Neural crest cell (in vitro differentiated cells): Measurements from ENCODE around the gene LZTR1. TPM values are rescaled to one million over a fixed set of nuclear protein-coding genes. Genes with fewer than 3 reads are reported as not detected.
A peak's percentile ranks its signal among the peaks of the same experiment; 100 is the strongest.

Experiments used
- DNase-seq: peaks from one replicate; pipeline ENCODE4 v3.0.0; 2021; ENCODE audit warnings: low read depth, mixed read lengths, low spot score
- H3K27ac Mint-ChIP-seq: one replicate; pipeline ENCODE4 v1.8.0; 2021; ENCODE audit warnings: mild to moderate bottlenecking, mixed read lengths; ENCODE audit not compliant: unreplicated experiment
- H3K27me3 Mint-ChIP-seq: 2 replicates; pipeline ENCODE4 v1.8.0; 2021; ENCODE audit warnings: low read depth, mild to moderate bottlenecking, mixed read lengths
- H3K36me3 Mint-ChIP-seq: 2 replicates; pipeline ENCODE4 v1.8.0; 2021; ENCODE audit warnings: low read depth, mild to moderate bottlenecking, mixed read lengths
- H3K4me1 Mint-ChIP-seq: 2 replicates; pipeline ENCODE4 v1.8.0; 2021; ENCODE audit warnings: mixed read lengths
- H3K4me3 Mint-ChIP-seq: one replicate; pipeline ENCODE4 v1.8.0; 2021; ENCODE audit warnings: mild to moderate bottlenecking, mixed read lengths
- H3K9me3 Mint-ChIP-seq: 2 replicates; pipeline ENCODE4 v1.8.0; 2021; ENCODE audit warnings: mixed read lengths
- total RNA-seq: library from RNA; stranded (reverse); gene quantifications from 2 replicates; pipeline ENCODE4 v1.2.1, GENCODE V29; 2021
- TF ChIP-seq, protein P1 (sequence below): fragments of 200-600 bp; sonication (generic); conservative IDR thresholded peaks from 2 replicates; pipeline ENCODE4 v1.5.0; 2021; ENCODE audit warnings: antibody characterized with exemption, mild to moderate bottlenecking

Gene LZTR1
- total RNA-seq, 1 donor from 2014 or later, result 94.5 TPM

DNA sequence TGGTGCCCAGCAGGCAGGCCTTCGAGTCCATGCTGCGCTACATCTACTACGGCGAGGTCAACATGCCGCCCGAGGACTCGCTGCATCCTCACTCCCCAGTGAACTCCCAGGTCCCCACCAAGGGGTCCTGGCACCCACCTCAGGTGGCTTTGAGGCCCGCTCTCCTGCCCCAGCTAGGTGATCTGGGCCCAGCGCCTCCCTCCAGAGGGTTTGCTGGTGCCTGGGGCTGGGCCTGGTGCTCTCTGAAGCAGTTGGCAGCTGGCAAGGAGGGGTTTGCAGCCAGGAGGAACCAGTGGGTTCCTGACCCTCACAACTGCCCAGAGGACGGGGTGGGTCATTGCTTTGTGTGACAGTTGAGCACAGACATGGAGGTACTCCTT lies 13.9 kb downstream of the LZTR1 start:
- H3K36me3 Mint-ChIP-seq, result no peaks in the 10 kb centered on the region
- DNase-seq, result no peak
- TF ChIP-seq, protein P1, sequence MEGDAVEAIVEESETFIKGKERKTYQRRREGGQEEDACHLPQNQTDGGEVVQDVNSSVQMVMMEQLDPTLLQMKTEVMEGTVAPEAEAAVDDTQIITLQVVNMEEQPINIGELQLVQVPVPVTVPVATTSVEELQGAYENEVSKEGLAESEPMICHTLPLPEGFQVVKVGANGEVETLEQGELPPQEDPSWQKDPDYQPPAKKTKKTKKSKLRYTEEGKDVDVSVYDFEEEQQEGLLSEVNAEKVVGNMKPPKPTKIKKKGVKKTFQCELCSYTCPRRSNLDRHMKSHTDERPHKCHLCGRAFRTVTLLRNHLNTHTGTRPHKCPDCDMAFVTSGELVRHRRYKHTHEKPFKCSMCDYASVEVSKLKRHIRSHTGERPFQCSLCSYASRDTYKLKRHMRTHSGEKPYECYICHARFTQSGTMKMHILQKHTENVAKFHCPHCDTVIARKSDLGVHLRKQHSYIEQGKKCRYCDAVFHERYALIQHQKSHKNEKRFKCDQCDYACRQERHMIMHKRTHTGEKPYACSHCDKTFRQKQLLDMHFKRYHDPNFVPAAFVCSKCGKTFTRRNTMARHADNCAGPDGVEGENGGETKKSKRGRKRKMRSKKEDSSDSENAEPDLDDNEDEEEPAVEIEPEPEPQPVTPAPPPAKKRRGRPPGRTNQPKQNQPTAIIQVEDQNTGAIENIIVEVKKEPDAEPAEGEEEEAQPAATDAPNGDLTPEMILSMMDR, result no peak
- H3K27ac Mint-ChIP-seq, result no peak overlapping the region
- no peaks in the 10 kb centered on the region for H3K9me3 Mint-ChIP-seq
- no peaks in the 10 kb centered on the region for H3K27me3 Mint-ChIP-seq
- H3K4me3 Mint-ChIP-seq, result peak overlapping the region; percentile 77
- peaks cover 6% of the 10 kb centered on the region for H3K4me1 Mint-ChIP-seq

DNA sequence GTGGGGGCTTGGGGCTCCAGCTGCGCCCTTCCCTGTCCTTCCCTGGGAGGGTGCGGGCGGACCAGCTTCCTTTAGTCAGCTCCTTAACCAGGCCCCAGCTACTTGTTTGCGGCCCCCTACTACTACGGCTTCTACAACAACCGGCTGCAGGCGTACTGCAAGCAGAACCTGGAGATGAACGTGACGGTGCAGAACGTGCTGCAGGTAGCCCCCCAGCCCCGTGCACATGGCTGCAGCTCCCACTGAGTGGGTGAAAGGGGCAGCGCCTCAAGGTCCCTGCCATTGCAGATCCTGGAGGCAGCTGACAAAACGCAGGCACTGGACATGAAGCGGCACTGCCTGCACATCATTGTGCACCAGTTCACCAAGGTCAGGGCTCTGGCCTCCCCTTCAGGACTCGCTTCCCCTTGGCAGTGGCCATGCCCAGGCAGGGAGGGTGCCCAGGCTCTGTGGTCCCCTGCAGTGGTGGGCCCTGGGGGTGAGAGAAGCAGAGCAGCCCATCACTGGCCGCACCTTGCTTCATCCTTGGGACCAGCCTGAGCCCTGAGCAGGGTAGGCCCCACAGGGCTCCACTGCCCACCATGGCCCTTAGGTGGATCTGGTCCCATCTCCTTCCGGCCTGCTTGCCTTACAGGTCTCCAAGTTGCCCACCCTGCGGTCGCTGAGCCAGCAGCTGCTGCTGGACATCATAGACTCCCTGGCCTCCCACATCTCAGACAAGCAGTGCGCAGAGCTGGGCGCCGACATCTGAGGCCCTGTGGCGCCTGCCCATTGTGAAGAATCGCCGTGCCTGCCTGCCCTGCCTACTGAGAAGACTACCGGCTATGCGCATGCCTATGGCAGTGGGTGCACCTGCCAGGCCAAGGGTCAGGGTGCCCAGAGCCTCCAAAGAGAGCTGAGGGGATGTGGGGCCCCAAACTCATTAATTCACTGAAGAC lies 14.8 kb downstream of the LZTR1 start:
- Mint-ChIP-seq H3K27me3 (peaks cover 3% of the 10 kb centered on the region), H3K9me3 (no peaks in the 10 kb centered on the region), H3K27ac (no peak overlapping the region), H3K4me3 (peak overlapping the region; percentile 77), H3K36me3 (no peaks in the 10 kb centered on the region), H3K4me1 (peaks cover 13% of the 10 kb centered on the region)
- TF ChIP-seq, protein P1, result no peak
- DNase-seq, result no peak

DNA sequence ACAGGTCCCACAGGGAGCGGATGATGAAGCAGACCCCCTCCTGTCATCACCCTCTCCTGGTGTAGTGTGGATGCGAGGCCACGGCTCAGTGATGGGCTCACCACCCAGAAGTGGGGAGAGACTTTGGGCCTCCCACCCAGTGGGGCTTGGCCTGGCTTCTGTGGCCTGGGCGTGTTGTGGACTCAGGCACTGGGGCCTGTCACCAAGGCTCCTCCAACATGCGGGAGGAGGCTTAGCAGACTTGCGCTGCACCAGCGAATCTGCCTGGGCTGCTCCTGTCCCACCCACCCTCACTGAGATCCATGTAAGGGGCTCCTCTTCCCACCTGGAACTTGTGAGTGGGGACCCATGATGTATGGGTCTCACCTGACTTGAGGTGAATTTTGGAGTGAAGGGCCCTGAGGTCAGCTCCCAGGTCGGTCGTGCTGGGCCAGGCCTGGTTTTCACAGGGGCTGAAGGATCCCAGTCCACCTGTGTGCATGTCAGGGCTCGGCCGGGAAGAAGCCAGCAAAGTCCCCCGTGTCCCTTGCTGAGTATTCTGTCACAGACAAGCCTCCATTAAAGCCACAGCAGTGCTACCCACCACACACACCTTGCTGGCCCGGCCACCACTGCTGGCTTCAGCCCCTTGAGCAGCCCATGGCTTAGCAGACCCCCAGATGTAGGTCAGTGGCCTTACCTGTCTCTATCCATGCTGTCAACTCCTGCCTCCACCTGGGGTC lies 15.6 kb downstream of the LZTR1 start:
- Mint-ChIP-seq H3K4me3 (peak overlapping the region; percentile 23), H3K36me3 (no peaks in the 10 kb centered on the region), H3K27ac (no peak overlapping the region), H3K27me3 (peaks cover 5% of the 10 kb centered on the region), H3K9me3 (no peaks in the 10 kb centered on the region), H3K4me1 (peaks cover 15% of the 10 kb centered on the region)
- DNase-seq, result no peak
- TF ChIP-seq, protein P1, result no peak

DNA sequence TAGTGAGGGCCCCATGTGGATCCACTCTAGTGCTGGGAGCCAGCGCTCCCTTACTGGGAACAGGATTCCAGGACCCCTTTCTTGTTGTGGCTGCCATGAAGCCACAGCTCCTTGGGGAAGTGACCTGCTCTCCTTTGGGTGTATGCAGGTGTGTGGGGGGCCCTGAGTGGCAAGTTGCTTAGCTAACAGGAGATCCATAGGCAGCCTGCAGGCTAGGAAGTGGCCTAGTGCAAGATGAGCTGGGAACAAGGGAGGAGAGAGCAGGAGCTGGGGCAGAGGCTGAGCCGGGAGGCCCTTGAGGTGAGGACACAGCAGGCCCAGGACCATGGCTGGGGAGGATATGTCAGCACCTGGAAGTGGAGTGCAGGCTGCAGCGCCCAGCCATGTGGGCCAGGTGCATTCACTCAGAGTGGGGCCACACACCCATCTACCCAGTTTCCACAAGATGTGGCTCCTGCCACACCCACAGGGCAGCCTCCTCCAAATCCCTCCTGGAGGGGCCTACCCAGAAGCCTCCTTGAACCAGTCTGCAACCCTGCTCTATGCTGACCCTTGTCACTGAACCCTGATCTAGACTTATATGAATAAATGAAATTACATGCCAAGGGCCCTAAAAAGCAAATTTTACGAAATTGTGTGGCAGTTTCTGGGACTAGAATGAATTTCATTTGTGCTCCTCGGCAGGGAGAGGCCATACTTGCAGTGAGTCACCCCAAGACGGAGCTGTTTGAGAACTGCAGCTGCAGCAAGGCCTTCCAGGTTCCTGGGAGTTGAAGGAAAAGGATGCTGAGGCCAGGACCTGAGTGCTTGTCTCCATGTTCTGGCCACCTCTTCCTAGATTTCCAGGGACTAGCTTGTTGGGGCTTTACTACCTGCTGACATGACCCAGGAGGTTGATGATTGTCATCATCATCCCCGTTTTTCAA lies 16.6 kb downstream of the LZTR1 start:
- H3K27ac Mint-ChIP-seq, result no peak overlapping the region
- H3K27me3 Mint-ChIP-seq, result peaks cover 5% of the 10 kb centered on the region
- H3K4me3 Mint-ChIP-seq, result peak overlapping the region; percentile 84
- peaks cover 25% of the 10 kb centered on the region for H3K4me1 Mint-ChIP-seq
- DNase-seq, result no peak
- H3K36me3 Mint-ChIP-seq, result no peaks in the 10 kb centered on the region
- no peaks in the 10 kb centered on the region for H3K9me3 Mint-ChIP-seq
- TF ChIP-seq, protein P1, result no peak
